ENCODE measurements around the gene PADI6. TPM values are rescaled to one million over a fixed set of nuclear protein-coding genes. Genes with fewer than 3 reads are reported as not detected.

The PADI6 gene
- total and polyA plus RNA-seq, 2 donors (not counting 1 experiment from before 2014, with no cell fraction given), result 0.04 TPM; not detected in 1

- H3K79me2 ChIP-seq (ENCODE audit: control insufficient read depth, insufficient read depth, low read length), result no peaks in the 10 kb centered on the region
- H3K9me3 Mint-ChIP-seq (ENCODE audit: insufficient read depth), result no peaks in the 10 kb centered on the region
- no peak overlapping the region for H3K27ac ChIP-seq (ENCODE audit: low read length in 2 of 2)
- CTCF ChIA-PET, result no interaction called here
- no peak overlapping the region for H3K4me3 Mint-ChIP-seq
- H4K20me1 ChIP-seq (ENCODE audit: control insufficient read depth, insufficient read depth, low read length, poor library complexity, severe bottlenecking), result no peaks in the 10 kb centered on the region
- H3K27me3 ChIP-seq (replicated peaks in 1 of 4; ENCODE audit: control extremely low read depth in 1 of 4, control insufficient read depth in 3 of 4, insufficient read depth in 4 of 4, low read length in 3 of 4), result no peaks in the 10 kb centered on the region
- POLR2A ChIA-PET, result no interaction called here
- TF ChIP-seq EZH2 (IDR thresholded peaks at IDR 0.05; ENCODE audit: borderline replicate concordance, insufficient read depth, low read depth, low read length, poor library complexity, severe bottlenecking) (no peak), CTCF (IDR thresholded peaks at IDR 0.05) (no peak)
- no peaks in the 10 kb centered on the region for H3K4me1 Mint-ChIP-seq
- no peak overlapping the region for H3K9ac ChIP-seq (ENCODE audit: low read length)
- no peaks in the 10 kb centered on the region for H3K4me1 ChIP-seq (ENCODE audit: control insufficient read depth in 2 of 2, insufficient read depth in 2 of 2, low read length in 2 of 2)
- no peak overlapping the region for H3K4me3 ChIP-seq (ENCODE audit: control extremely low read depth in 1 of 5, extremely low read depth in 1 of 5, insufficient read depth in 1 of 5, low read depth in 2 of 5, low read length in 4 of 5)
- H3K27ac Mint-ChIP-seq, result no peak overlapping the region
- intact Hi-C loops (cut with micrococcal nuclease), result no loop called here
- H2AFZ ChIP-seq (ENCODE audit: insufficient read depth, low read depth, low read length, poor library complexity, severe bottlenecking), result no peak overlapping the region
- ATAC-seq (ENCODE audit: low read depth) (no peak), DNase-seq (no peak)
- H3K4me2 ChIP-seq (replicated peaks; ENCODE audit: low read depth, low read length, poor library complexity, severe bottlenecking), result no peak overlapping the region
- H3K36me3 ChIP-seq (replicated peaks in 1 of 2; ENCODE audit: control extremely low read depth in 1 of 2, control insufficient read depth in 1 of 2, extremely low read depth in 1 of 2, insufficient read depth in 2 of 2, low read length in 1 of 2), result no peaks in the 10 kb centered on the region
- 90% methylated on average over 12 of the region's 12 CpGs for WGBS (ENCODE audit: insufficient coverage)
- no peaks in the 10 kb centered on the region for H3K9me3 ChIP-seq (ENCODE audit: control extremely low read depth in 1 of 3, control insufficient read depth in 2 of 3, insufficient read depth in 1 of 3, low read length in 2 of 3)
- peaks cover 5% of the 10 kb centered on the region for H3K27me3 Mint-ChIP-seq
Observed at GRCh38 chr1:17363351-17363750, 8.6 kb upstream of the PADI6 start.

- H2AFZ ChIP-seq (ENCODE audit: insufficient read depth, low read depth, low read length, poor library complexity, severe bottlenecking), result no peak overlapping the region
- WGBS (ENCODE audit: insufficient coverage), result 92% methylated on average over 3 of the region's 4 CpGs
- no peak for DNase-seq
- no peaks in the 10 kb centered on the region for H3K27me3 ChIP-seq (replicated peaks in 1 of 4; ENCODE audit: control extremely low read depth in 1 of 4, control insufficient read depth in 3 of 4, insufficient read depth in 4 of 4, low read length in 3 of 4)
- H3K27me3 Mint-ChIP-seq, result peaks cover 5% of the 10 kb centered on the region
- intact Hi-C loops (cut with micrococcal nuclease), result no loop called here
- H3K4me1 Mint-ChIP-seq, result no peaks in the 10 kb centered on the region
- POLR2A ChIA-PET, result no interaction called here
- H3K4me1 ChIP-seq (ENCODE audit: control insufficient read depth in 2 of 2, insufficient read depth in 2 of 2, low read length in 2 of 2), result no peaks in the 10 kb centered on the region
- CTCF ChIA-PET, result no interaction called here
- no peak overlapping the region for H3K4me3 ChIP-seq (ENCODE audit: control extremely low read depth in 1 of 5, extremely low read depth in 1 of 5, insufficient read depth in 1 of 5, low read depth in 2 of 5, low read length in 4 of 5)
- TF ChIP-seq CTCF (IDR thresholded peaks at IDR 0.05) (no peak), EZH2 (IDR thresholded peaks at IDR 0.05; ENCODE audit: borderline replicate concordance, insufficient read depth, low read depth, low read length, poor library complexity, severe bottlenecking) (no peak)
- H3K27ac Mint-ChIP-seq, result no peak overlapping the region
- H3K4me3 Mint-ChIP-seq, result no peak overlapping the region
- no peaks in the 10 kb centered on the region for H3K79me2 ChIP-seq (ENCODE audit: control insufficient read depth, insufficient read depth, low read length)
- no peaks in the 10 kb centered on the region for H3K9me3 Mint-ChIP-seq (ENCODE audit: insufficient read depth)
- H3K9ac ChIP-seq (ENCODE audit: low read length), result no peak overlapping the region
- H3K4me2 ChIP-seq (replicated peaks; ENCODE audit: low read depth, low read length, poor library complexity, severe bottlenecking), result no peak overlapping the region
- ATAC-seq (ENCODE audit: low read depth), result no peak
- no peaks in the 10 kb centered on the region for H3K36me3 ChIP-seq (replicated peaks in 1 of 2; ENCODE audit: control extremely low read depth in 1 of 2, control insufficient read depth in 1 of 2, extremely low read depth in 1 of 2, insufficient read depth in 2 of 2, low read length in 1 of 2)
- H4K20me1 ChIP-seq (ENCODE audit: control insufficient read depth, insufficient read depth, low read length, poor library complexity, severe bottlenecking), result no peaks in the 10 kb centered on the region
- H3K27ac ChIP-seq (ENCODE audit: low read length in 2 of 2), result no peak overlapping the region
- H3K9me3 ChIP-seq (ENCODE audit: control extremely low read depth in 1 of 3, control insufficient read depth in 2 of 3, insufficient read depth in 1 of 3, low read length in 2 of 3), result no peaks in the 10 kb centered on the region
Observed at GRCh38 chr1:17363771-17364170, 8.2 kb upstream of the PADI6 start.

Measured in B cell (primary cell).